HCT116 (cell line): ENCODE measurements around the gene TFDP3. TPM values are rescaled to one million over a fixed set of nuclear protein-coding genes. Genes with fewer than 3 reads are reported as not detected.

ENCODE experiments used
- ATAC-seq: fragments of 200-7000 bp; cut with Tn5 transposase; 2 replicates; pipeline ENCODE4 v1.9.1; 2020; ENCODE audit warnings: mild to moderate bottlenecking, moderate library complexity
- Bru-seq: library from RNA; stranded (reverse); fragments of 400-500 nt; gene quantifications from one replicate; lab custom pipeline; 2021; lab: Mats Ljungman, UMichigan
- BruChase-seq, 2 experiments: library from RNA; stranded (reverse); fragments of 400-500 nt; gene quantifications; one replicate each; lab custom pipeline; 2021; lab: Mats Ljungman, UMichigan
- BruUV-seq: library from RNA; stranded (reverse); fragments of 400-500 nt; replicated peaks from 2 replicates; lab custom pipeline; 2021; lab: Mats Ljungman, UMichigan
- CTCF ChIA-PET: fragments of 300-600 bp; sonication (Branson Sonifier 250); formaldehyde crosslinking; loops from one replicate; lab custom pipeline; 2021; ENCODE audit warnings: antibody characterized with exemption; lab: Charles Lee
- POLR2A ChIA-PET: fragments of 300-600, 350-600 bp; sonication (Branson Sonifier 250); formaldehyde crosslinking; loops from one replicate; lab custom pipeline; 2021; ENCODE audit warnings: antibody characterized with exemption; lab: Charles Lee
- RAD21 ChIA-PET, 2 experiments: fragments of 300-600 bp; sonication (Branson Sonifier 250); formaldehyde crosslinking; loops; one replicate each; lab custom pipeline; 2023; ENCODE audit warnings: low total read pairs in 2 of 2; ENCODE audit not compliant: uncharacterized antibody in 2 of 2, unreplicated experiment in 2 of 2, low non-redundant PET in 1 of 2; lab: Charles Lee
- DNase-seq: peaks from one replicate; pipeline ENCODE4 v3.0.0-alpha.2; 2010; ENCODE audit warnings: low read depth, low spot score
- H2AFZ ChIP-seq: fragments of 200-600 bp; shearing (Covaris generic), sonication (generic); 2 replicates; pipeline ENCODE4 v1.6.1; 2017; ENCODE audit warnings: low read depth, mixed run types, mixed read lengths, antibody characterized with exemption, low read length; ENCODE audit not compliant: poor library complexity, severe bottlenecking
- H3K27ac ChIP-seq: 2 replicates; pipeline ENCODE4 v1.5.1; 2012; ENCODE audit warnings: low read depth, low read length
- H3K27me3 ChIP-seq: fragments of 200-600 bp; sonication (generic); 2 replicates; pipeline ENCODE4 v1.6.1; 2016; ENCODE audit warnings: mixed run types, low read length, mixed read lengths; ENCODE audit not compliant: insufficient read depth
- H3K36me3 ChIP-seq, 2 experiments: fragments of 200-500 bp in 1 of 2; fragments of 200-600 bp in 1 of 2; sonication (Bioruptor generic) in 1 of 2; sonication (generic) in 1 of 2; 2 replicates each; pipeline versions ENCODE4 v1.5.1 to v1.6.1; 2014 to 2016; ENCODE audit warnings: low read length in 2 of 2, inconsistent platforms in 1 of 2, mixed read lengths in 1 of 2, mixed run types in 1 of 2; ENCODE audit not compliant: insufficient read depth in 2 of 2, control insufficient read depth in 1 of 2
- H3K4me1 ChIP-seq, 2 experiments: fragments of 200-600 bp in 1 of 2; sonication (generic) in 1 of 2; 2 replicates each; pipeline versions ENCODE4 v1.5.1 to v1.6.1; 2012 to 2017; ENCODE audit warnings: low read length in 2 of 2, inconsistent platforms in 1 of 2, mild to moderate bottlenecking in 1 of 2, mixed read lengths in 1 of 2, mixed run types in 1 of 2, moderate library complexity in 1 of 2; ENCODE audit not compliant: insufficient read depth in 2 of 2, control insufficient read depth in 1 of 2
- H3K4me2 ChIP-seq: fragments of 200-600 bp; sonication (generic); 2 replicates; pipeline ENCODE4 v1.6.1; 2017; ENCODE audit warnings: mixed run types, low read length, mixed read lengths
- H3K4me3 ChIP-seq, 2 experiments: fragments of 200-600 bp in 1 of 2; sonication (generic) in 1 of 2; replicated peaks in 1 of 2; 2 replicates each; pipeline ENCODE4 v1.5.1; 2011 to 2016; ENCODE audit warnings: low read length in 2 of 2, control low read depth in 1 of 2, low read depth in 1 of 2, mild to moderate bottlenecking in 1 of 2, mixed read lengths in 1 of 2, mixed run types in 1 of 2
- H3K79me2 ChIP-seq: fragments of 200-600 bp; sonication (generic); 2 replicates; pipeline ENCODE4 v1.6.1; 2017; ENCODE audit warnings: mild to moderate bottlenecking, mixed run types, low read length, moderate library complexity, mixed read lengths; ENCODE audit not compliant: insufficient read depth
- H3K9ac ChIP-seq: fragments of 200-600 bp; sonication (generic); 2 replicates; pipeline ENCODE4 v1.6.1; 2016; ENCODE audit warnings: low read length, mixed read lengths
- H3K9me2 ChIP-seq: fragments of 200-600 bp; sonication (generic), shearing (Covaris generic); 2 replicates; pipeline ENCODE4 v1.6.1; 2017; ENCODE audit warnings: mixed run types, mild to moderate bottlenecking, moderate library complexity; ENCODE audit not compliant: insufficient read depth
- H3K9me3 ChIP-seq, 2 experiments: fragments of 200-500 bp in 1 of 2; fragments of 200-600 bp in 1 of 2; sonication (Bioruptor generic) in 1 of 2; sonication (generic) in 1 of 2; 2 replicates each; pipeline ENCODE4 v1.6.1; 2014 to 2017; ENCODE audit warnings: low read length in 2 of 2, mixed read lengths in 2 of 2, inconsistent platforms in 1 of 2, low read depth in 1 of 2, mild to moderate bottlenecking in 1 of 2, mixed run types in 1 of 2, moderate library complexity in 1 of 2; ENCODE audit not compliant: control insufficient read depth in 1 of 2, insufficient read depth in 1 of 2
- H4K20me1 ChIP-seq: fragments of 200-600 bp; sonication (generic), shearing (Covaris generic); 2 replicates; pipeline ENCODE4 v1.6.1; 2017; ENCODE audit warnings: mixed run types, mild to moderate bottlenecking, moderate library complexity; ENCODE audit not compliant: insufficient read depth
- CBX3 ChIP-seq: IDR thresholded peaks from 2 replicates; pipeline ENCODE4 v1.6.1; 2012; ENCODE audit warnings: low read depth
- EZH2 ChIP-seq: fragments of 200-600 bp; sonication (generic); IDR thresholded peaks from 2 replicates; pipeline ENCODE4 v1.6.1; 2017; ENCODE audit warnings: antibody characterized with exemption, mixed run types
- EZH2phosphoT487 ChIP-seq: fragments of 200-600 bp; IDR thresholded peaks from 2 replicates; pipeline ENCODE4 v1.6.1; 2018; ENCODE audit warnings: antibody characterized with exemption, borderline replicate concordance
- JUND ChIP-seq: IDR thresholded peaks from 2 replicates; pipeline ENCODE4 v1.6.1; 2012
- POLR2AphosphoS5 ChIP-seq: IDR thresholded peaks from 2 replicates; pipeline ENCODE4 v1.6.1; 2011; ENCODE audit warnings: mild to moderate bottlenecking, low read depth, low read length, moderate library complexity
- REST ChIP-seq: IDR thresholded peaks from 2 replicates; pipeline ENCODE4 v1.6.1; 2012; ENCODE audit warnings: low read depth
- TCF7L2 ChIP-seq: IDR thresholded peaks from 2 replicates; pipeline ENCODE4 v1.7.0; 2011; ENCODE audit warnings: borderline replicate concordance, inconsistent platforms; ENCODE audit not compliant: insufficient read depth, insufficient read length; ENCODE audit errors: extremely low read depth
- YY1 ChIP-seq: IDR thresholded peaks from 2 replicates; pipeline ENCODE4 v1.6.1; 2011; ENCODE audit warnings: low read length, low read depth, moderate library complexity, mild to moderate bottlenecking; ENCODE audit not compliant: insufficient replicate concordance; ENCODE audit errors: extremely low read depth
- ZBTB33 ChIP-seq: IDR thresholded peaks from 2 replicates; pipeline ENCODE4 v1.6.1; 2011; ENCODE audit warnings: mild to moderate bottlenecking, low read length, moderate library complexity; ENCODE audit not compliant: insufficient replicate concordance; ENCODE audit errors: extremely low read depth
- ZFX ChIP-seq: fragments of 450-650 bp; IDR thresholded peaks from 2 replicates; pipeline ENCODE4 v1.6.1; 2017
- intact Hi-C: fragments of 100-400 bp; cut with micrococcal nuclease; formaldehyde crosslinking; loops from 2 replicates; pipeline ENCODE4 v1.10.0; 2022
- long read RNA-seq: library from polyadenylated mRNA; unstranded; transcript quantifications from one replicate; pipeline ENCODE4 v2.0.0, GENCODE V29; 2021; ENCODE audit not compliant: unreplicated experiment
- polyA plus RNA-seq: library from polyadenylated mRNA; unstranded; fragments of >200 nt; gene quantifications from 2 replicates; pipeline ENCODE4 v1.2.1, GENCODE V29; 2012; ENCODE audit warnings: missing spikeins
- total RNA-seq: library from RNA; stranded (reverse); gene quantifications from one replicate; pipeline ENCODE4 v1.2.1, GENCODE V29; 2021; ENCODE audit not compliant: unreplicated experiment

TFDP3 gene
- total RNA-seq (not detected), Bru-seq, nascent RNA (not detected), BruChase-seq, experiment 1, labeled RNA remaining after a 6-hour chase (not detected), BruChase-seq, experiment 2, labeled RNA remaining after a 2-hour chase (not detected)
- not detected in 2 replicates for polyA plus RNA-seq
- long read RNA-seq: 0 reads

GRCh38 chrX:133218329-133218728 lies at the start of gene TFDP3:
Gene TFDP3, minus strand, starts transcription at chrX:133218354. Its CDS starts 95 bp downstream, at chrX:133218259.
- no peak within 1 kb of the TSS for H3K9ac ChIP-seq
- ChIA-PET RAD21 (no interaction called here), POLR2A (no interaction called here), CTCF (no interaction called here)
- H3K36me3 ChIP-seq: no peaks in the 10 kb centered on the region
- no peak within 1 kb of the TSS for H3K27ac ChIP-seq
- DNase-seq (no peak), ATAC-seq (no peak)
- intact Hi-C loops: loop anchor here (5.0 kb wide), 1 partner anchor 171 kb away; no protein-coding TSS in a partner anchor
- no peaks in the 10 kb centered on the region for H4K20me1 ChIP-seq
- no TSS peak for BruUV-seq
- H3K9me2 ChIP-seq: no peaks in the 10 kb centered on the region
- TF ChIP-seq ZFX (no peak), CBX3 (no peak), TCF7L2 (no peak), REST (no peak), ZBTB33 (no peak), YY1 (no peak), POLR2AphosphoS5 (no peak), EZH2 (no peak), JUND (no peak), EZH2phosphoT487 (no peak)
- H3K4me2 ChIP-seq: no peak within 1 kb of the TSS
- H3K4me1 ChIP-seq: no peaks in the 10 kb centered on the region
- no peak within 1 kb of the TSS for H3K4me3 ChIP-seq
- no peak within 1 kb of the TSS for H2AFZ ChIP-seq
- H3K27me3 ChIP-seq: no peaks in the 10 kb centered on the region
- H3K79me2 ChIP-seq: no peaks in the 10 kb centered on the region
- no peaks in the 10 kb centered on the region for H3K9me3 ChIP-seq
